B cell (primary cell): ENCODE measurements around the gene NUCB2. TPM values are rescaled to one million over a fixed set of nuclear protein-coding genes. Genes with fewer than 3 reads are reported as not detected.

ENCODE experiments used
- ATAC-seq: fragments of 200-7000 bp; cut with Tn5 transposase; one replicate; pipeline ENCODE4 v1.10.0; 2021; ENCODE audit warnings: low read depth, mild to moderate bottlenecking, moderate number of reproducible peaks, moderate library complexity
- CTCF ChIA-PET: fragments of 350-600 bp; sonication (Branson Sonifier 250); formaldehyde crosslinking; loops from one replicate; lab custom pipeline; 2021; ENCODE audit warnings: antibody characterized with exemption, inconsistent platforms; lab: Charles Lee
- POLR2A ChIA-PET: fragments of 350-600 bp; sonication (Branson Sonifier 250); formaldehyde crosslinking; loops from one replicate; lab custom pipeline; 2021; ENCODE audit warnings: antibody characterized with exemption; lab: Charles Lee
- DNase-seq: peaks from one replicate; pipeline ENCODE4 v3.0.0; 2013
- H2AFZ ChIP-seq: 2 replicates; pipeline ENCODE4 v1.6.1; 2012; ENCODE audit warnings: mild to moderate bottlenecking, low read depth, low read length; ENCODE audit not compliant: insufficient read depth, poor library complexity, severe bottlenecking
- H3K27ac ChIP-seq, 2 donors: 1 replicate in 1 of 2; 2 replicates in 1 of 2; pipeline ENCODE4 v1.5.1; 2012 to 2013; ENCODE audit warnings: low read length in 2 of 2, mild to moderate bottlenecking in 2 of 2, moderate library complexity in 1 of 2
- H3K27me3 ChIP-seq, 4 experiments: fragments of 200-600 bp in 1 of 4; sonication (generic) in 1 of 4; replicated peaks in 1 of 4; 1 replicate in 2 of 4; 2 replicates in 2 of 4; pipeline versions ENCODE4 v1.6.1 to v1.7.0; 2013 to 2016; ENCODE audit warnings: low read length in 3 of 4, mild to moderate bottlenecking in 2 of 4, mixed read lengths in 1 of 4, moderate library complexity in 1 of 4; ENCODE audit not compliant: insufficient read depth in 4 of 4, control insufficient read depth in 3 of 4; ENCODE audit errors: control extremely low read depth in 1 of 4
- H3K36me3 ChIP-seq, 2 experiments: replicated peaks in 1 of 2; 1 replicate in 1 of 2; 2 replicates in 1 of 2; pipeline versions ENCODE4 v1.6.1 to v1.7.1; 2013; ENCODE audit warnings: low read length in 1 of 2; ENCODE audit not compliant: insufficient read depth in 2 of 2, control insufficient read depth in 1 of 2; ENCODE audit errors: control extremely low read depth in 1 of 2, extremely low read depth in 1 of 2
- H3K4me1 ChIP-seq, 2 donors: fragments of 200-600 bp in 1 of 2; sonication (generic) in 1 of 2; 1 replicate in 1 of 2; 2 replicates in 1 of 2; pipeline versions ENCODE4 v1.5.1 to v1.6.1; 2013 to 2017; ENCODE audit warnings: low read length in 2 of 2; ENCODE audit not compliant: control insufficient read depth in 2 of 2, insufficient read depth in 2 of 2
- H3K4me2 ChIP-seq: replicated peaks from 2 replicates; pipeline ENCODE3; 2012; ENCODE audit warnings: mild to moderate bottlenecking, low read depth, low read length; ENCODE audit not compliant: poor library complexity, severe bottlenecking
- H3K4me3 ChIP-seq, 5 experiments: fragments of 200-600 bp in 1 of 5; sonication (generic) in 1 of 5; 1 replicate in 3 of 5; 2 replicates in 2 of 5; pipeline versions ENCODE4 v1.5.1 to v1.7.0; 2011 to 2016; ENCODE audit warnings: low read length in 4 of 5, mild to moderate bottlenecking in 4 of 5, low read depth in 2 of 5, control low read depth in 1 of 5, moderate library complexity in 1 of 5; ENCODE audit not compliant: insufficient read depth in 1 of 5; ENCODE audit errors: control extremely low read depth in 1 of 5, extremely low read depth in 1 of 5
- H3K79me2 ChIP-seq: fragments of 200-600 bp; sonication (generic); one replicate; pipeline ENCODE4 v1.6.0; 2016; ENCODE audit warnings: low read length; ENCODE audit not compliant: control insufficient read depth, insufficient read depth
- H3K9ac ChIP-seq: fragments of 200-600 bp; sonication (generic); 2 replicates; pipeline ENCODE4 v1.6.1; 2017; ENCODE audit warnings: mild to moderate bottlenecking, low read length, moderate library complexity
- H3K9me3 ChIP-seq, 3 donors: one replicate each; pipeline versions ENCODE4 v1.6.1 to v1.7.1; 2013; ENCODE audit warnings: low read length in 2 of 3; ENCODE audit not compliant: control insufficient read depth in 2 of 3, insufficient read depth in 1 of 3; ENCODE audit errors: control extremely low read depth in 1 of 3
- H4K20me1 ChIP-seq: 2 replicates; pipeline ENCODE4 v1.6.0; 2012; ENCODE audit warnings: mild to moderate bottlenecking, low read length; ENCODE audit not compliant: insufficient read depth, control insufficient read depth, poor library complexity, severe bottlenecking
- H3K27ac Mint-ChIP-seq: one replicate; pipeline ENCODE4 v1.8.0; 2021; ENCODE audit warnings: mixed read lengths
- H3K27me3 Mint-ChIP-seq: one replicate; pipeline ENCODE4 v1.8.0; 2021; ENCODE audit warnings: mixed read lengths
- H3K4me1 Mint-ChIP-seq: one replicate; pipeline ENCODE4 v1.8.0; 2021; ENCODE audit warnings: mixed read lengths
- H3K4me3 Mint-ChIP-seq: one replicate; pipeline ENCODE4 v1.8.0; 2021; ENCODE audit warnings: mixed read lengths
- H3K9me3 Mint-ChIP-seq: one replicate; pipeline ENCODE4 v1.8.0; 2022; ENCODE audit warnings: mixed read lengths; ENCODE audit not compliant: insufficient read depth
- EZH2 ChIP-seq: IDR thresholded peaks from 2 replicates; pipeline ENCODE4 v1.6.1; 2012; ENCODE audit warnings: borderline replicate concordance, low read depth, mild to moderate bottlenecking, moderate library complexity, low read length; ENCODE audit not compliant: insufficient read depth, poor library complexity, severe bottlenecking
- WGBS: methylation state at CpG from one replicate; pipeline ENCODE4 v1.1.5; 2013; ENCODE audit warnings: missing lambda C conversion rate; ENCODE audit not compliant: insufficient coverage; 5-methylcytosine and 5-hydroxymethylcytosine counted together
- intact Hi-C: fragments of 100-400 bp; cut with micrococcal nuclease; formaldehyde crosslinking; loops from one replicate; pipeline ENCODE4 v1.10.0; 2022
- polyA plus RNA-seq: library from polyadenylated mRNA; depleted of rRNA; stranded (reverse); fragments of >200 nt; gene quantifications from 2 replicates; pipeline ENCODE4 v1.2.3, GENCODE V29; 2012
- total RNA-seq, 2 donors: library from RNA; stranded (reverse); fragments of 120-200 nt in 1 of 2; gene quantifications; 1 replicate in 1 of 2; 2 replicates in 1 of 2; pipeline versions ENCODE4 v1.2.3 to v1.2.4, GENCODE V29; 2013 to 2022
- TF ChIP-seq, protein P1 (sequence below): fragments of 200-600 bp; IDR thresholded peaks from one replicate; pipeline ENCODE4 v1.8.0; 2022; ENCODE audit warnings: antibody characterized with exemption, mild to moderate bottlenecking

The NUCB2 gene
- total and polyA plus RNA-seq, 2 donors (not counting 1 experiment from before 2014, with no cell fraction given): 1.8 to 6.8 TPM

DNA sequence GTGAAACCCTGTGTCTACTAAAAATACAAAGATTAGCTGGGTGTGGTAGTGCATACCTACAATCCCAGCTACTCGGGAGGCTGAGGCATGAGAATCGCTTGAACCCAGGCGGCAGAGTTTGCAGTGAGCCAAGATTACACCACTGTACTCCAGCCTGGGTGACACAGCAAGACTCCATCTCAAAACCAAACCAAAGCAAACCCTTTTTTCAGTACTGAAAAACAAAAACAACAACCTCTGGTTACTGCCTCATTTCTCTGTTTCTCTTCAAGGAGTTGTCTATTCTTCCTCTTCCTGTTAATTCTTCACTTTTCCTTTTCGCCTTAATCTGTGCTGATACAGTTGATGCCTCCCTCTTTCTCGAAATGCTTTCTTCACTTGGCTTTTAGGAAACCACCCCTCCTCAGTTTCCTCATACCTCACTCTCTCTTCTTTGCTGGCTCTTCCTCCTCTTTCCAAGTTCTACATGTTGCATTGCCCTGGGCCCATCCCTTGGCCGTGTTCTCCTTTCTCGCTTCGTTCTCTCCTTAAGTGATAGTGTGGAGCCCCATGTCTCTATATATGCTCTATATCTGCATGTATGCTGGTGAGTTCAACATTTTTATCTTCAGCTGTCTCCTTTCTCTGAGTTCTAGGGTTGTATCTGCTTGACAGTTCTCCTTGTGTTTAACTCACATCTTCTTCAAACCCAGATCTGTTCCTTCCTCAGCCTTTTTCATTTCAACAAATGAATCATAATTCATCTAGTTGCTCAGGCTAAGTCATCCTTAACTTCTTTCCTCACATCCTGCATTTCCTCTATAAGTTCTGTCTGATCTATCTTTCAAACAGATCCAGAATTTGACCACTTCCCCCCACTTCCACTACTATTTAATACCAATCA, 37.1 kb downstream of the NUCB2 start:
- no peaks in the 10 kb centered on the region for H3K9me3 ChIP-seq
- H3K4me3 Mint-ChIP-seq: no peak overlapping the region
- 98% methylated on average over 4 of the region's 8 CpGs for WGBS
- TF ChIP-seq, protein P1, sequence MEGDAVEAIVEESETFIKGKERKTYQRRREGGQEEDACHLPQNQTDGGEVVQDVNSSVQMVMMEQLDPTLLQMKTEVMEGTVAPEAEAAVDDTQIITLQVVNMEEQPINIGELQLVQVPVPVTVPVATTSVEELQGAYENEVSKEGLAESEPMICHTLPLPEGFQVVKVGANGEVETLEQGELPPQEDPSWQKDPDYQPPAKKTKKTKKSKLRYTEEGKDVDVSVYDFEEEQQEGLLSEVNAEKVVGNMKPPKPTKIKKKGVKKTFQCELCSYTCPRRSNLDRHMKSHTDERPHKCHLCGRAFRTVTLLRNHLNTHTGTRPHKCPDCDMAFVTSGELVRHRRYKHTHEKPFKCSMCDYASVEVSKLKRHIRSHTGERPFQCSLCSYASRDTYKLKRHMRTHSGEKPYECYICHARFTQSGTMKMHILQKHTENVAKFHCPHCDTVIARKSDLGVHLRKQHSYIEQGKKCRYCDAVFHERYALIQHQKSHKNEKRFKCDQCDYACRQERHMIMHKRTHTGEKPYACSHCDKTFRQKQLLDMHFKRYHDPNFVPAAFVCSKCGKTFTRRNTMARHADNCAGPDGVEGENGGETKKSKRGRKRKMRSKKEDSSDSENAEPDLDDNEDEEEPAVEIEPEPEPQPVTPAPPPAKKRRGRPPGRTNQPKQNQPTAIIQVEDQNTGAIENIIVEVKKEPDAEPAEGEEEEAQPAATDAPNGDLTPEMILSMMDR: no peak
- TF ChIP-seq EZH2: no peak
- H2AFZ ChIP-seq: no peak overlapping the region
- no peaks in the 10 kb centered on the region for H4K20me1 ChIP-seq
- H3K27me3 Mint-ChIP-seq: no peaks in the 10 kb centered on the region
- ATAC-seq (no peak), DNase-seq (no peak)
- H3K9ac ChIP-seq: no peak overlapping the region
- no peak overlapping the region for H3K27ac Mint-ChIP-seq
- H3K27ac ChIP-seq: no peak overlapping the region
- no peak overlapping the region for H3K4me3 ChIP-seq
- H3K4me2 ChIP-seq: no peak overlapping the region
- CTCF ChIA-PET: no interaction called here
- no peaks in the 10 kb centered on the region for H3K9me3 Mint-ChIP-seq
- intact Hi-C loops: no loop called here
- H3K36me3 ChIP-seq: peaks cover 2 to 3% of the 10 kb centered on the region in 2 experiments
- POLR2A ChIA-PET: no interaction called here
- no peaks in the 10 kb centered on the region for H3K27me3 ChIP-seq
- H3K4me1 Mint-ChIP-seq: no peaks in the 10 kb centered on the region
- no peaks in the 10 kb centered on the region for H3K4me1 ChIP-seq
- no peaks in the 10 kb centered on the region for H3K79me2 ChIP-seq

DNA sequence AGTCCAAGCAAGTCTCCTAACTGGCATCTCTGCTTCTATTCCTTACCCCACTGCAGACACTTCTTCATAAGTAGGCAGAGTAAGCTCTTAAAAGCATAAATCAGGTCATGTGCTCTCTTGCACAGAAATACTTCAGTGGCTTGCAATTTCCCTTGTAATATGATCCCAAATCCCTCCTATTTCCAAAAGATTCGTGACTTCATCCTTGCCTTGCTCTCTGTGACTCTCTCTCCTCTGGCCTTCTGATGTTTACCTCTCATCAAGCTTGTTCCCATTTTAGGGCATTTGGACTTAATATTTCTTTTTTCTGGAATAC, 37.7 kb downstream of the NUCB2 start:
- Histone ChIP-seq H3K4me3 (no peak overlapping the region), H3K36me3 (peaks cover 2 to 3% of the 10 kb centered on the region in 2 experiments), H3K9ac (no peak overlapping the region), H2AFZ (no peak overlapping the region), H4K20me1 (no peaks in the 10 kb centered on the region), H3K4me2 (no peak overlapping the region), H3K27ac (no peak overlapping the region), H3K4me1 (no peaks in the 10 kb centered on the region), H3K79me2 (no peaks in the 10 kb centered on the region), H3K9me3 (no peaks in the 10 kb centered on the region), H3K27me3 (no peaks in the 10 kb centered on the region)
- POLR2A ChIA-PET: no interaction called here
- intact Hi-C loops: no loop called here
- CTCF ChIA-PET: no interaction called here
- ATAC-seq: no peak
- Mint-ChIP-seq H3K27me3 (no peaks in the 10 kb centered on the region), H3K4me1 (no peaks in the 10 kb centered on the region), H3K27ac (no peak overlapping the region), H3K4me3 (no peak overlapping the region), H3K9me3 (no peaks in the 10 kb centered on the region)
- DNase-seq: no peak
- TF ChIP-seq, protein P1: no peak
- no peak for TF ChIP-seq EZH2
- 100% methylated on average over 1 of the region's 1 CpG for WGBS
